Naive thymus-derived CD8-positive, alpha-beta T cell (primary cell): Measurements from ENCODE around the gene POLR1G. TPM values are rescaled to one million over a fixed set of nuclear protein-coding genes. Genes with fewer than 3 reads are reported as not detected.

Experiments used
- ATAC-seq, 2 donors: fragments of 150-1000 bp; cut with Tn5 transposase in 1 of 2; sonication (Bioruptor Pico), chemical (Tn5 transposase) in 1 of 2; 1 replicate in 1 of 2; 2 replicates in 1 of 2; pipeline ENCODE4 v1.10.0; 2021; ENCODE audit warnings: mild to moderate bottlenecking in 2 of 2, moderate library complexity in 2 of 2
- POLR2A ChIA-PET: fragments of 350-600 bp; sonication (Branson Sonifier 250); formaldehyde crosslinking; loops from one replicate; lab custom pipeline; 2021; ENCODE audit warnings: antibody characterized with exemption; lab: Charles Lee
- DNase-seq, 10 donors: peaks; one replicate each; pipeline versions ENCODE4 v3.0.0 to v3.0.0-alpha.2; 2020 to 2022
- H3K27ac Mint-ChIP-seq, 10 donors: one replicate each; pipeline ENCODE4 v1.8.0; 2020 to 2022; ENCODE audit warnings: mild to moderate bottlenecking in 10 of 10, mixed read lengths in 10 of 10, moderate library complexity in 4 of 10, inconsistent platforms in 1 of 10
- H3K27me3 Mint-ChIP-seq, 5 donors: one replicate each; pipeline ENCODE4 v1.8.0; 2021 to 2022; ENCODE audit warnings: mixed read lengths in 5 of 5
- H3K36me3 Mint-ChIP-seq, 3 donors: one replicate each; pipeline ENCODE4 v1.8.0; 2020 to 2022; ENCODE audit warnings: mixed read lengths in 3 of 3, mild to moderate bottlenecking in 2 of 3, inconsistent platforms in 1 of 3
- H3K4me1 Mint-ChIP-seq, 4 donors: one replicate each; pipeline ENCODE4 v1.8.0; 2021 to 2022; ENCODE audit warnings: mixed read lengths in 4 of 4
- H3K4me3 Mint-ChIP-seq, 10 donors: one replicate each; pipeline ENCODE4 v1.8.0; 2020 to 2022; ENCODE audit warnings: mild to moderate bottlenecking in 10 of 10, mixed read lengths in 10 of 10, moderate library complexity in 6 of 10, inconsistent platforms in 1 of 10
- H3K9me3 Mint-ChIP-seq, 9 donors: one replicate each; pipeline ENCODE4 v1.8.0; 2020 to 2022; ENCODE audit warnings: mixed read lengths in 9 of 9, mild to moderate bottlenecking in 3 of 9, inconsistent platforms in 1 of 9, moderate library complexity in 1 of 9
- polyA plus RNA-seq, 3 donors: library from polyadenylated mRNA; unstranded; fragments of 300-500 nt; fragmentation: Illumina TruSeq; gene quantifications; one replicate each; pipeline ENCODE4 v1.2.3, GENCODE V29; 2021
- total RNA-seq, 8 experiments: library from RNA in 2 of 8; stranded (reverse) in 2 of 8; gene quantifications; one replicate each; pipeline ENCODE4 v1.2.3 and lab custom pipeline; 2021 to 2026

Gene POLR1G
- total and polyA plus RNA-seq, 5 experiments from 2014 or later: 2.4 to 7.4 (median 3.4) TPM

GRCh38 chr19:45442408-45442777 is 35.9 kb downstream of the POLR1G start:
- peak overlapping the region; percentile 38 to 94 (median 84) for H3K4me3 Mint-ChIP-seq
- H3K27ac Mint-ChIP-seq: peak overlapping the region in 9 of 10 donors; percentile 61 to 96 (median 92)
- no peaks in the 10 kb centered on the region for H3K27me3 Mint-ChIP-seq
- no peaks in the 10 kb centered on the region for H3K36me3 Mint-ChIP-seq
- peaks cover 22 to 54% (median 46%) of the 10 kb centered on the region in 4 donors for H3K4me1 Mint-ChIP-seq
- H3K9me3 Mint-ChIP-seq: no peaks in the 10 kb centered on the region
- DNase-seq: no peak
- POLR2A ChIA-PET: interaction anchor here (5.7 to 7.8 kb wide), 2 partner anchors 26 to 37 kb away, joined by 90 to 133 read pairs; partner anchors contain the start of gene FOSB
- no peak for ATAC-seq

GRCh38 chr19:45442778-45443461 is 36.5 kb downstream of the POLR1G start:
- Mint-ChIP-seq H3K36me3 (no peaks in the 10 kb centered on the region), H3K27me3 (no peaks in the 10 kb centered on the region), H3K4me1 (peaks cover 22 to 55% (median 47%) of the 10 kb centered on the region in 4 donors), H3K27ac (peak overlapping the region; percentile 61 to 96 (median 91)), H3K9me3 (no peaks in the 10 kb centered on the region), H3K4me3 (peak overlapping the region; percentile 62 to 94 (median 84))
- POLR2A ChIA-PET: interaction anchor here (5.7 to 7.8 kb wide), 2 partner anchors 26 to 36 kb away, joined by 90 to 133 read pairs; partner anchors contain the start of gene FOSB
- peak; percentile 22 to 47 for ATAC-seq
- peak in 9 of 10 donors; percentile 34 to 83 (median 55) for DNase-seq

GRCh38 chr19:45443462-45444317 is 37.2 kb downstream of the POLR1G start:
- H3K4me3 Mint-ChIP-seq: peak overlapping the region; percentile 73 to 94 (median 86)
- POLR2A ChIA-PET: interaction anchor here (0.6 to 7.8 kb wide), 2 partner anchors 22 to 25 kb away, joined by 4 to 90 read pairs; partner anchors contain the start of gene FOSB
- H3K36me3 Mint-ChIP-seq: no peaks in the 10 kb centered on the region
- no peaks in the 10 kb centered on the region for H3K27me3 Mint-ChIP-seq
- peak overlapping the region; percentile 21 to 97 (median 93) for H3K27ac Mint-ChIP-seq
- DNase-seq (peak; percentile 18 to 69 (median 40)), ATAC-seq (peak in 1 of 2 donors; percentile 10)
- H3K4me1 Mint-ChIP-seq: peaks cover 26 to 60% (median 51%) of the 10 kb centered on the region in 4 donors
- no peaks in the 10 kb centered on the region for H3K9me3 Mint-ChIP-seq

- Mint-ChIP-seq H3K9me3 (no peaks in the 10 kb centered on the region), H3K4me1 (peaks cover 27 to 62% (median 56%) of the 10 kb centered on the region in 4 donors), H3K27ac (peak overlapping the region in 9 of 10 donors; percentile 20 to 95 (median 88)), H3K4me3 (peak overlapping the region; percentile 34 to 83 (median 62)), H3K27me3 (no peaks in the 10 kb centered on the region), H3K36me3 (no peaks in the 10 kb centered on the region)
- DNase-seq (peak; percentile 63 to 91 (median 78)), ATAC-seq (peak; percentile 41 to 55)
- POLR2A ChIA-PET: interaction anchor here (0.6 to 7.8 kb wide), 3 partner anchors 21 to 34 kb away, joined by 4 to 90 read pairs (median 6); partner anchors contain the start of gene FOSB
Measured at GRCh38 chr19:45444318-45445041, 38.0 kb downstream of the POLR1G start.

- ATAC-seq (no peak), DNase-seq (no peak)
- no peaks in the 10 kb centered on the region for H3K9me3 Mint-ChIP-seq
- no peaks in the 10 kb centered on the region for H3K27me3 Mint-ChIP-seq
- H3K4me1 Mint-ChIP-seq: peaks cover 28 to 68% (median 60%) of the 10 kb centered on the region in 4 donors
- peak overlapping the region; percentile 10 to 95 (median 88) for H3K27ac Mint-ChIP-seq
- POLR2A ChIA-PET: interaction anchor here (0.7 to 7.8 kb wide), 3 partner anchors 24 to 40 kb away, joined by 3 to 90 read pairs (median 6); partner anchors contain the start of gene FOSB
- H3K36me3 Mint-ChIP-seq: no peaks in the 10 kb centered on the region
- H3K4me3 Mint-ChIP-seq: peak overlapping the region; percentile 8 to 83 (median 45)
Measured at GRCh38 chr19:45445139-45445538, 38.7 kb downstream of the POLR1G start.

GRCh38 chr19:45446295-45446694 is 39.9 kb downstream of the POLR1G start:
- no peaks in the 10 kb centered on the region for H3K36me3 Mint-ChIP-seq
- DNase-seq (no peak), ATAC-seq (no peak)
- peak overlapping the region in 9 of 10 donors; percentile 48 to 87 (median 77) for H3K27ac Mint-ChIP-seq
- POLR2A ChIA-PET: interaction anchor here (2.1 to 7.8 kb wide), 2 partner anchors 23 to 32 kb away, joined by 4 to 90 read pairs; partner anchors contain the start of gene FOSB
- peaks cover 0 to 2% (median 0%) of the 10 kb centered on the region in 9 donors for H3K9me3 Mint-ChIP-seq
- peaks cover 25 to 63% (median 57%) of the 10 kb centered on the region in 4 donors for H3K4me1 Mint-ChIP-seq
- peak overlapping the region in 5 of 10 donors; percentile 52 to 73 (median 56) for H3K4me3 Mint-ChIP-seq
- peaks cover 0 to 2% (median 0%) of the 10 kb centered on the region in 5 donors for H3K27me3 Mint-ChIP-seq

GRCh38 chr19:45446944-45447343 is 40.5 kb downstream of the POLR1G start:
- POLR2A ChIA-PET: interaction anchor here (2.1 kb wide), 1 partner anchor 31 kb away, joined by 4 read pairs; no protein-coding TSS in a partner anchor
- DNase-seq (no peak), ATAC-seq (no peak)
- no peak overlapping the region for H3K4me3 Mint-ChIP-seq
- H3K36me3 Mint-ChIP-seq: no peaks in the 10 kb centered on the region
- peak overlapping the region in 6 of 10 donors; percentile 21 to 87 (median 54) for H3K27ac Mint-ChIP-seq
- peaks cover 0 to 2% (median 0%) of the 10 kb centered on the region in 9 donors for H3K9me3 Mint-ChIP-seq
- H3K27me3 Mint-ChIP-seq: peaks cover 0 to 4% (median 0%) of the 10 kb centered on the region in 5 donors
- H3K4me1 Mint-ChIP-seq: peaks cover 32 to 69% (median 64%) of the 10 kb centered on the region in 4 donors

- Mint-ChIP-seq H3K9me3 (peaks cover 0 to 2% (median 0%) of the 10 kb centered on the region in 9 donors), H3K27me3 (peaks cover 0 to 4% (median 0%) of the 10 kb centered on the region in 5 donors), H3K27ac (peak overlapping the region in 8 of 10 donors; percentile 10 to 91 (median 74)), H3K36me3 (no peaks in the 10 kb centered on the region), H3K4me3 (peak overlapping the region in 6 of 10 donors; percentile 39 to 59 (median 46)), H3K4me1 (peaks cover 32 to 63% (median 57%) of the 10 kb centered on the region in 4 donors)
- no peak for DNase-seq
- POLR2A ChIA-PET: interaction anchor here (2.6 kb wide), 1 partner anchor 20 kb away, joined by 9 read pairs; the partner anchor contains the start of gene FOSB
- ATAC-seq: no peak
Measured at GRCh38 chr19:45448425-45448756, 41.9 kb downstream of the POLR1G start.

- ATAC-seq: no peak
- POLR2A ChIA-PET: interaction anchor here (1.9 to 2.6 kb wide), 2 partner anchors 20 to 30 kb away, joined by 8 to 9 read pairs; partner anchors contain the start of gene FOSB
Measured at GRCh38 chr19:45448887-45449299, 42.4 kb downstream of the POLR1G start.

GRCh38 chr19:45450012-45450333 is 43.5 kb downstream of the POLR1G start:
- H3K4me1 Mint-ChIP-seq: peaks cover 26 to 60% (median 47%) of the 10 kb centered on the region in 4 donors
- POLR2A ChIA-PET: interaction anchor here (0.6 to 2.6 kb wide), 5 partner anchors 17 to 35 kb away, joined by 3 to 9 read pairs (median 6); partner anchors contain the start of gene FOSB
- peak; percentile 8 to 23 for ATAC-seq

More at GRCh38 chr19:45448887-45449299, 42.4 kb downstream of the POLR1G start:
- H3K36me3 Mint-ChIP-seq: no peaks in the 10 kb centered on the region
- DNase-seq: no peak
- H3K4me1 Mint-ChIP-seq: peaks cover 29 to 63% (median 55%) of the 10 kb centered on the region in 4 donors
- peak overlapping the region; percentile 43 to 89 (median 66) for H3K4me3 Mint-ChIP-seq
- H3K27me3 Mint-ChIP-seq: peaks cover 0 to 4% (median 0%) of the 10 kb centered on the region in 5 donors
- peak overlapping the region in 9 of 10 donors; percentile 60 to 100 (median 82) for H3K27ac Mint-ChIP-seq
- H3K9me3 Mint-ChIP-seq: peaks cover 0 to 2% (median 0%) of the 10 kb centered on the region in 9 donors

More at GRCh38 chr19:45450012-45450333, 43.5 kb downstream of the POLR1G start:
- Mint-ChIP-seq H3K27ac (peak overlapping the region; percentile 97 to 100 (median 99)), H3K36me3 (no peaks in the 10 kb centered on the region), H3K27me3 (peaks cover 0 to 4% (median 0%) of the 10 kb centered on the region in 5 donors), H3K4me3 (peak overlapping the region; percentile 89 to 97 (median 96)), H3K9me3 (peaks cover 0 to 2% (median 0%) of the 10 kb centered on the region in 9 donors)
- DNase-seq: peak in 2 of 10 donors; percentile 10 to 46
